ENCODE results near the gene KATNAL2. TPM values are rescaled to one million over a fixed set of nuclear protein-coding genes. Genes with fewer than 3 reads are reported as not detected.

KATNAL2 gene
- total RNA-seq, 1 experiment from 2014 or later: 21.7 TPM

GRCh38 chr18:47151439-47151838, 234.0 kb downstream of the KATNAL2 start:
- no peaks in the 10 kb centered on the region for H3K9me3 ChIP-seq (ENCODE audit: control insufficient read depth, low read depth, low read length)
- peaks cover 15% of the 10 kb centered on the region for H3K23me2 ChIP-seq (ENCODE audit: insufficient read length, low read depth, low read length, poor library complexity, severe bottlenecking)
- H2BK15ac ChIP-seq (ENCODE audit: low read depth, low read length): no peak overlapping the region
- peaks cover 1% of the 10 kb centered on the region for H3K27me3 Mint-ChIP-seq (ENCODE audit: low read depth)
- H3K4ac ChIP-seq (ENCODE audit: low read depth, low read length): no peak overlapping the region
- no peak overlapping the region for H3K27ac Mint-ChIP-seq
- no peaks in the 10 kb centered on the region for H3K9me3 Mint-ChIP-seq
- H4K5ac ChIP-seq (ENCODE audit: insufficient read length, low read depth, low read length): no peak overlapping the region
- H4K91ac ChIP-seq (ENCODE audit: insufficient read length, low read depth, low read length): no peak overlapping the region
- peaks cover 3% of the 10 kb centered on the region for H3K79me1 ChIP-seq (ENCODE audit: insufficient read depth, low read depth, low read length, poor library complexity, severe bottlenecking)
- H3K79me2 ChIP-seq (ENCODE audit: insufficient read depth, low read length): peaks cover 8% of the 10 kb centered on the region; the same call in 1 of the 2 replicates
- no peak overlapping the region for H2AK5ac ChIP-seq (ENCODE audit: insufficient read length, low read length)
- H3K23ac ChIP-seq (ENCODE audit: insufficient read length, low read depth, low read length): no peak overlapping the region
- H3K18ac ChIP-seq (ENCODE audit: insufficient read length, low read depth, low read length): no peak overlapping the region
- no peaks in the 10 kb centered on the region for H3K27me3 ChIP-seq (ENCODE audit: insufficient read depth, low read length)
- peaks cover 20 to 22% of the 10 kb centered on the region in 2 experiments for H3K4me1 Mint-ChIP-seq
- H3K36me3 Mint-ChIP-seq (ENCODE audit: insufficient read depth in 1 of 3, low read depth in 3 of 3): peaks cover 0 to 25% (median 7%) of the 10 kb centered on the region in 3 experiments; a peak in 4 of 7 replicates
- no peak overlapping the region for H3K9ac ChIP-seq (ENCODE audit: extremely low read depth, insufficient read length, low read length)
- H3K14ac ChIP-seq (ENCODE audit: insufficient read depth, low read length): no peak overlapping the region
- H3K4me2 ChIP-seq (ENCODE audit: insufficient read depth, insufficient read length, low read length): peak overlapping the region; percentile 96
- TF ChIP-seq, protein P1, sequence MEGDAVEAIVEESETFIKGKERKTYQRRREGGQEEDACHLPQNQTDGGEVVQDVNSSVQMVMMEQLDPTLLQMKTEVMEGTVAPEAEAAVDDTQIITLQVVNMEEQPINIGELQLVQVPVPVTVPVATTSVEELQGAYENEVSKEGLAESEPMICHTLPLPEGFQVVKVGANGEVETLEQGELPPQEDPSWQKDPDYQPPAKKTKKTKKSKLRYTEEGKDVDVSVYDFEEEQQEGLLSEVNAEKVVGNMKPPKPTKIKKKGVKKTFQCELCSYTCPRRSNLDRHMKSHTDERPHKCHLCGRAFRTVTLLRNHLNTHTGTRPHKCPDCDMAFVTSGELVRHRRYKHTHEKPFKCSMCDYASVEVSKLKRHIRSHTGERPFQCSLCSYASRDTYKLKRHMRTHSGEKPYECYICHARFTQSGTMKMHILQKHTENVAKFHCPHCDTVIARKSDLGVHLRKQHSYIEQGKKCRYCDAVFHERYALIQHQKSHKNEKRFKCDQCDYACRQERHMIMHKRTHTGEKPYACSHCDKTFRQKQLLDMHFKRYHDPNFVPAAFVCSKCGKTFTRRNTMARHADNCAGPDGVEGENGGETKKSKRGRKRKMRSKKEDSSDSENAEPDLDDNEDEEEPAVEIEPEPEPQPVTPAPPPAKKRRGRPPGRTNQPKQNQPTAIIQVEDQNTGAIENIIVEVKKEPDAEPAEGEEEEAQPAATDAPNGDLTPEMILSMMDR (conservative IDR thresholded peaks at IDR 0.05): no peak
- H3K27ac ChIP-seq (ENCODE audit: insufficient read length, low read depth, low read length): no peak overlapping the region
- no peak overlapping the region for H2BK5ac ChIP-seq (ENCODE audit: insufficient read length, low read length)
- no peak for DNase-seq
- peak overlapping the region; percentile 85 to 95 for H3K4me3 Mint-ChIP-seq
- no peak overlapping the region for H2AFZ ChIP-seq (ENCODE audit: low read length)
- H4K20me1 ChIP-seq (ENCODE audit: control insufficient read depth, insufficient read depth, insufficient read length): peaks cover 2% of the 10 kb centered on the region
- H4K8ac ChIP-seq (replicated peaks; ENCODE audit: insufficient read length, low read depth, low read length): peak overlapping the region; percentile 5
- no peak overlapping the region for H2BK120ac ChIP-seq (ENCODE audit: low read depth, low read length, poor library complexity, severe bottlenecking)
- H3K56ac ChIP-seq (ENCODE audit: insufficient read length, low read depth, low read length): no peak overlapping the region
- no peak overlapping the region for H2BK20ac ChIP-seq (ENCODE audit: low read depth, low read length, poor library complexity, severe bottlenecking)
- H3T11ph ChIP-seq (ENCODE audit: low read length): no peak overlapping the region
- H3K4me1 ChIP-seq (ENCODE audit: insufficient read depth, low read length): peaks cover 2% of the 10 kb centered on the region; the same call in 1 of the 2 replicates
- H2BK12ac ChIP-seq (ENCODE audit: insufficient read length, low read depth, low read length): no peak overlapping the region

Other genes with a start within 250 kb of the KATNAL2 start
- 0.63 and 0.75 TPM in 2 replicates for gene ST8SIA5, start 160.5 kb upstream of the KATNAL2 start, total RNA-seq (2021)
- 53.9 and 58.4 TPM in 2 replicates for gene PIAS2, start 95 bp upstream of the KATNAL2 start, total RNA-seq (2021)
- not detected in 2 replicates for gene ELOA2, start 118.0 kb downstream of the KATNAL2 start, total RNA-seq (2021)
- 51.0 and 58.5 TPM in 2 replicates for gene HDHD2, start 232.9 kb downstream of the KATNAL2 start, total RNA-seq (2021)